Pancreas (tissue), 10 donors: ENCODE data around the gene STRN4. TPM values are rescaled to one million over a fixed set of nuclear protein-coding genes. Genes with fewer than 3 reads are reported as not detected.

Experiments used
- ATAC-seq, 4 donors: fragments of 200-7000 bp; cut with Tn5 transposase; one replicate each; pipeline versions ENCODE4 v1.8.0 to v1.9.1; 2020; ENCODE audit warnings: mild to moderate bottlenecking in 4 of 4, moderate library complexity in 4 of 4
- DNase-seq, 6 donors: peaks; one replicate each; pipeline ENCODE4 v3.0.0-alpha.2; 2020
- FAIRE-seq: peaks from 2 replicates; lab custom pipeline; 2012; peaks lifted over from hg19 to GRCh38; lab: Jason Lieb, UNC
- H3K27ac ChIP-seq, 4 donors: fragments of 200-600 bp; sonication (generic); 1 replicate in 3 of 4; 2 replicates in 1 of 4; pipeline versions ENCODE4 v1.5.0 to v1.8.0; 2020
- H3K27me3 ChIP-seq, 4 donors: fragments of 200-600 bp; one replicate each; pipeline ENCODE4 v1.8.0; 2021
- H3K36me3 ChIP-seq, 3 donors: fragments of 200-600 bp; sonication (generic) in 1 of 3; one replicate each; pipeline versions ENCODE4 v1.5.0 to v1.8.0; 2020 to 2021
- H3K4me1 ChIP-seq, 3 donors: fragments of 200-600 bp; one replicate each; pipeline ENCODE4 v1.8.0; 2021
- H3K4me3 ChIP-seq, 4 donors: fragments of 200-600 bp; sonication (generic) in 2 of 4; one replicate each; pipeline versions ENCODE4 v1.5.0 to v1.8.0; 2020 to 2021
- H3K9me3 ChIP-seq, 4 donors: fragments of 200-600 bp; one replicate each; pipeline ENCODE4 v1.8.0; 2021
- CTCF ChIP-seq, 4 donors: fragments of 200-600 bp; sonication (generic) in 3 of 4; IDR thresholded peaks; one replicate each; pipeline versions ENCODE4 v1.5.0 to v1.8.0; 2021; ENCODE audit warnings: antibody characterized with exemption in 4 of 4
- WGBS, 2 donors: extraction: QIAGEN DNeasy Blood & Tissue Kit; methylation state at CpG; one replicate each; pipeline ENCODE4 v1.1.7; 2013; 5-methylcytosine and 5-hydroxymethylcytosine counted together
- intact Hi-C, 3 donors: fragments of 100-400 bp; cut with DNase I; formaldehyde crosslinking; loops; one replicate each; pipeline versions ENCODE4 v1.11.1 to v1.14.2; 2022
- polyA plus RNA-seq, 2 donors: library from polyadenylated mRNA; stranded (reverse); fragments of 200-250 nt; gene quantifications; one replicate each; pipeline ENCODE4 v1.2.3, GENCODE V29; 2013
- total RNA-seq, 6 donors: library from RNA; stranded (reverse); fragmentation: NEBNext Ultra II Directional in 4 of 6; extraction: Animal tissue kit (Norgen Biotek cat#: 25700) in 4 of 6; gene quantifications; one replicate each; pipeline versions ENCODE4 v1.2.1 to v1.2.4, GENCODE V29; 2021 to 2023
- donor health status: healthy with polysubstance abuse.
- donor health status: DM: no; HTN: no; CAD: no; lungs with moderate emphysema.
- donor health status: DM: no; HTN: no; CAD: no.
- donor health status: control.
- donor health status: control.
- donor health status: Bipolar disorder and iron deficiency.
- donor health status: DM: yes; HTN: yes; CAD: no.
- donor health status: DM: no; HTN: no; CAD: no.
- donor health status: DM: no; HTN: no; CAD: no.
- donor health status: DM: yes; HTN: yes; CAD: no.

Gene STRN4, protein sequence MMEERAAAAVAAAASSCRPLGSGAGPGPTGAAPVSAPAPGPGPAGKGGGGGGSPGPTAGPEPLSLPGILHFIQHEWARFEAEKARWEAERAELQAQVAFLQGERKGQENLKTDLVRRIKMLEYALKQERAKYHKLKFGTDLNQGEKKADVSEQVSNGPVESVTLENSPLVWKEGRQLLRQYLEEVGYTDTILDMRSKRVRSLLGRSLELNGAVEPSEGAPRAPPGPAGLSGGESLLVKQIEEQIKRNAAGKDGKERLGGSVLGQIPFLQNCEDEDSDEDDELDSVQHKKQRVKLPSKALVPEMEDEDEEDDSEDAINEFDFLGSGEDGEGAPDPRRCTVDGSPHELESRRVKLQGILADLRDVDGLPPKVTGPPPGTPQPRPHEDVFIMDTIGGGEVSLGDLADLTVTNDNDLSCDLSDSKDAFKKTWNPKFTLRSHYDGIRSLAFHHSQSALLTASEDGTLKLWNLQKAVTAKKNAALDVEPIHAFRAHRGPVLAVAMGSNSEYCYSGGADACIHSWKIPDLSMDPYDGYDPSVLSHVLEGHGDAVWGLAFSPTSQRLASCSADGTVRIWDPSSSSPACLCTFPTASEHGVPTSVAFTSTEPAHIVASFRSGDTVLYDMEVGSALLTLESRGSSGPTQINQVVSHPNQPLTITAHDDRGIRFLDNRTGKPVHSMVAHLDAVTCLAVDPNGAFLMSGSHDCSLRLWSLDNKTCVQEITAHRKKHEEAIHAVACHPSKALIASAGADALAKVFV
- total RNA-seq: 10 to 100 TPM; 26.4 to 43.5 (median 32.6) TPM
- polyA plus RNA-seq: 10 to 100 TPM; 43.4 to 48.0 TPM

DNA sequence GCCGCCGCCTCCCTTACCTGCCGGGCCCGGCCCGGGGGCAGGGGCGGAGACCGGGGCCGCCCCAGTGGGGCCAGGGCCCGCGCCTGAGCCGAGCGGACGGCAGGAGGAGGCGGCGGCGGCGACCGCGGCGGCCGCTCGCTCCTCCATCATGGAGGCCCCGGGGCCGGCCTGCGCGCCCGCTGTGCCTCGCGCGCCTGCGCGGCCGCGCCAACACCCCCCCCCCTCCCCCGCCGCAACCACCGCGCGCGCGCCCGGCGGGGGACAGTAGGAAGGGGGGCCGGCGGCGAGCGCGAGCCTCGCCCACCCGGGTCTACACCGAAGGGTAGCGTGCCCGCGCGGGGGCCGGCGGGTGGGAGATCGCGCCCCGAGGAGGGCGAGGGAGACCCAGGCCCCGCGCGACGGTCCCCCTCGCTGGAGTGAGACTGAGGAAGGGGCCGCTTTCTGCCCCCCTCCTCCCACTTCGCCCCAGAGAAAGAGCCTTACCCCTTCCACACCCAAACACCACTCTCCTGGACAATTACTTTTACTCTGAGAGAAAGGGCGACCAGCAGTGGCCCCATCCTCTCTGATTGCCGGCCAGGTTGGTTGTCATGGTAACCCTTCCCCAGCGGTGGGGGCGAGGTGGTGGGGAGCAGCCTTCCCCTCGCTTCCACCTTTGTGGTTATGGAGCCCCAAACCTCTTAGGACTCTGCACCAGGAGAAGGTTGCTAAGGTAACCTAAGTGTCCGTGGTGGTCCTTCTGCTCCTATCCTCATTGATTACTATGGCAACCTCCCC lies at the start of gene STRN4:
STRN4 (minus strand) TSS at position 170 of the 777 bp plus-strand sequence; CDS start at position 150, 20 bp downstream.
- WGBS, 2 donors: 1 to 2% methylated on average over 25 to 73 of the region's 74 CpGs

GRCh38 chr19:46791944-46792343 lies 45.7 kb upstream of the STRN4 start:
- H3K4me1 ChIP-seq: peaks cover 0 to 4% (median 0%) of the 10 kb centered on the region in 3 donors
- no peak for ATAC-seq
- intact Hi-C loops: no loop called here
- no peaks in the 10 kb centered on the region for H3K9me3 ChIP-seq
- no peak for DNase-seq
- no peaks in the 10 kb centered on the region for H3K27me3 ChIP-seq
- H3K27ac ChIP-seq: no peak overlapping the region
- 74 to 85% methylated on average over 5 of the region's 5 CpGs for WGBS, 2 donors
- FAIRE-seq: no peak
- no peaks in the 10 kb centered on the region for H3K36me3 ChIP-seq
- TF ChIP-seq CTCF (IDR thresholded peaks at IDR 0.05): no peak
- no peak overlapping the region for H3K4me3 ChIP-seq

More for the DNA sequence above, at the start of gene STRN4:
- DNase-seq (peak in 2 of 6 donors; percentile 58 to 81), ATAC-seq (peak; percentile 63 to 85 (median 74)), FAIRE-seq (no peak)
- Histone ChIP-seq H3K4me3 (peak within 1 kb of the TSS; percentile 95 to 97 (median 96)), H3K27ac (peak within 1 kb of the TSS in 3 of 4 donors; percentile 42 to 82 (median 67)), H3K36me3 (no peaks in the 10 kb centered on the region), H3K4me1 (peaks cover 0 to 11% (median 0%) of the 10 kb centered on the region in 3 donors), H3K9me3 (no peaks in the 10 kb centered on the region), H3K27me3 (no peaks in the 10 kb centered on the region)
- intact Hi-C loops: no loop called here
- TF ChIP-seq CTCF (IDR thresholded peaks at IDR 0.05): no peak

- Histone ChIP-seq H3K27ac (no peak overlapping the region), H3K36me3 (no peaks in the 10 kb centered on the region), H3K9me3 (no peaks in the 10 kb centered on the region), H3K27me3 (no peaks in the 10 kb centered on the region), H3K4me3 (no peak overlapping the region), H3K4me1 (peaks cover 3 to 4% (median 3%) of the 10 kb centered on the region in 3 donors)
- FAIRE-seq (no peak), ATAC-seq (no peak), DNase-seq (no peak)
- WGBS, 2 donors: 76 to 90% methylated on average over 8 of the region's 8 CpGs
- TF ChIP-seq CTCF (IDR thresholded peaks at IDR 0.05): no peak
- intact Hi-C loops: no loop called here
Measured at GRCh38 chr19:46789371-46789770, 43.1 kb upstream of the STRN4 start.

- Histone ChIP-seq H3K4me1 (peaks cover 3 to 6% (median 4%) of the 10 kb centered on the region in 3 donors), H3K27me3 (no peaks in the 10 kb centered on the region), H3K36me3 (no peaks in the 10 kb centered on the region), H3K9me3 (no peaks in the 10 kb centered on the region), H3K27ac (no peak overlapping the region), H3K4me3 (no peak overlapping the region)
- FAIRE-seq: no peak
- WGBS, 2 donors: 53% methylated on average over 9 of the region's 9 CpGs
- TF ChIP-seq CTCF (IDR thresholded peaks at IDR 0.05): no peak
- ATAC-seq: no peak
- intact Hi-C loops: no loop called here
- DNase-seq: no peak
Measured at GRCh38 chr19:46788968-46789338, 42.7 kb upstream of the STRN4 start.
